Mesenchymal stem cell (in vitro differentiated cells and primary cell): ENCODE measurements around the gene PI4KA.

Experiments used
- DNase-seq: peaks from one replicate; pipeline ENCODE4 v3.0.0-alpha.2; 2013
- H2AFZ ChIP-seq: one replicate; pipeline ENCODE4 v1.6.1; 2013; ENCODE audit warnings: low read depth, mild to moderate bottlenecking, control low read depth, inconsistent platforms, low read length, moderate library complexity
- H2AK5ac ChIP-seq: 2 replicates; pipeline ENCODE4 v1.6.1; 2013; ENCODE audit warnings: low read length, moderate library complexity, mild to moderate bottlenecking, inconsistent platforms; ENCODE audit not compliant: severe bottlenecking
- H2BK120ac ChIP-seq: one replicate; pipeline ENCODE4 v1.6.1; 2013; ENCODE audit warnings: low read depth, mild to moderate bottlenecking, inconsistent platforms, low read length, moderate library complexity
- H2BK12ac ChIP-seq, 2 experiments: one replicate each; pipeline ENCODE4 v1.6.1; 2013; ENCODE audit warnings: inconsistent platforms in 2 of 2, low read length in 2 of 2, mild to moderate bottlenecking in 2 of 2, moderate library complexity in 2 of 2, control low read depth in 1 of 2
- H2BK15ac ChIP-seq: one replicate; pipeline ENCODE4 v1.6.1; 2013; ENCODE audit warnings: mild to moderate bottlenecking, low read depth, inconsistent platforms; ENCODE audit not compliant: poor library complexity, severe bottlenecking
- H2BK5ac ChIP-seq: 2 replicates; pipeline ENCODE4 v1.6.1; 2013; ENCODE audit warnings: low read depth, mild to moderate bottlenecking, low read length, control low read depth, inconsistent platforms; ENCODE audit not compliant: poor library complexity, severe bottlenecking
- H3K14ac ChIP-seq, 2 experiments: one replicate each; pipeline ENCODE4 v1.6.1; 2013; ENCODE audit warnings: inconsistent platforms in 2 of 2, low read length in 2 of 2, control low read depth in 1 of 2, mild to moderate bottlenecking in 1 of 2, moderate library complexity in 1 of 2
- H3K18ac ChIP-seq, 2 experiments: one replicate each; pipeline ENCODE4 v1.6.1; 2013; ENCODE audit warnings: inconsistent platforms in 2 of 2, low read length in 2 of 2, control low read depth in 1 of 2, low read depth in 1 of 2, mild to moderate bottlenecking in 1 of 2
- H3K23ac ChIP-seq, 2 experiments: one replicate each; pipeline ENCODE4 v1.6.1; 2013; ENCODE audit warnings: inconsistent platforms in 2 of 2, low read length in 2 of 2, mild to moderate bottlenecking in 2 of 2, moderate library complexity in 2 of 2, control low read depth in 1 of 2
- H3K27ac ChIP-seq: 2 replicates; pipeline ENCODE4 v1.5.1; 2013; ENCODE audit warnings: mild to moderate bottlenecking, moderate library complexity, low read length, control low read depth, inconsistent platforms; ENCODE audit not compliant: poor library complexity, severe bottlenecking
- H3K27me3 ChIP-seq, 2 experiments: 2 replicates each; pipeline versions ENCODE4 v1.6.1 to v1.7.0; 2013; ENCODE audit warnings: low read length in 2 of 2, mild to moderate bottlenecking in 2 of 2, moderate library complexity in 2 of 2, control low read depth in 1 of 2, inconsistent platforms in 1 of 2; ENCODE audit not compliant: control insufficient read depth in 1 of 2, insufficient read depth in 1 of 2
- H3K36me3 ChIP-seq, 2 experiments: 2 replicates each; pipeline versions ENCODE4 v1.6.1 to v1.7.0; 2013; ENCODE audit warnings: low read length in 2 of 2, control low read depth in 1 of 2, inconsistent platforms in 1 of 2, low read depth in 1 of 2, mild to moderate bottlenecking in 1 of 2; ENCODE audit not compliant: insufficient read depth in 2 of 2, control insufficient read depth in 1 of 2
- H3K4ac ChIP-seq, 2 experiments: one replicate each; pipeline ENCODE4 v1.6.1; 2013; ENCODE audit warnings: inconsistent platforms in 2 of 2, low read length in 2 of 2, mild to moderate bottlenecking in 2 of 2, moderate library complexity in 2 of 2, control low read depth in 1 of 2, low read depth in 1 of 2
- H3K4me1 ChIP-seq: 2 replicates; pipeline ENCODE4 v1.6.1; 2013; ENCODE audit warnings: low read depth, low read length, control low read depth; ENCODE audit not compliant: control insufficient read depth, insufficient read depth
- H3K4me2 ChIP-seq: 2 replicates; pipeline ENCODE4 v1.6.1; 2013; ENCODE audit warnings: low read length, mild to moderate bottlenecking, inconsistent platforms; ENCODE audit not compliant: poor library complexity, severe bottlenecking
- H3K4me3 ChIP-seq, 2 experiments: 2 replicates each; pipeline versions ENCODE4 v1.5.1 to v1.7.0; 2013; ENCODE audit warnings: low read length in 2 of 2, mild to moderate bottlenecking in 2 of 2, control low read depth in 1 of 2, low read depth in 1 of 2; ENCODE audit not compliant: insufficient read depth in 1 of 2
- H3K79me1 ChIP-seq: replicated peaks from 2 replicates; pipeline ENCODE4 v1.6.1; 2013; ENCODE audit warnings: mild to moderate bottlenecking, control low read depth, low read length, inconsistent platforms; ENCODE audit not compliant: poor library complexity, severe bottlenecking
- H3K9ac ChIP-seq: 2 replicates; pipeline ENCODE4 v1.7.0; 2013; ENCODE audit warnings: mild to moderate bottlenecking, low read length, moderate library complexity
- H3K9me3 ChIP-seq: 2 replicates; pipeline ENCODE4 v1.7.0; 2013; ENCODE audit warnings: mild to moderate bottlenecking, low read length; ENCODE audit not compliant: control insufficient read depth
- H4K8ac ChIP-seq: one replicate; pipeline ENCODE4 v1.6.1; 2013; ENCODE audit warnings: inconsistent platforms, mild to moderate bottlenecking, low read length, moderate library complexity
- H4K91ac ChIP-seq: one replicate; pipeline ENCODE4 v1.6.1; 2013; ENCODE audit warnings: mild to moderate bottlenecking, low read length, inconsistent platforms
- WGBS: methylation state at CpG from one replicate; pipeline ENCODE4 v1.1.7; 2013; ENCODE audit warnings: mixed read lengths; 5-methylcytosine and 5-hydroxymethylcytosine counted together

PI4KA gene

GRCh38 chr22:20765938-20766337 lies 92.7 kb downstream of the PI4KA start:
- Histone ChIP-seq H2BK5ac (no peak overlapping the region), H3K4me1 (no peaks in the 10 kb centered on the region), H2BK12ac (no peak overlapping the region), H2BK15ac (no peak overlapping the region), H3K14ac (no peak overlapping the region), H3K4me3 (no peak overlapping the region), H3K18ac (no peak overlapping the region), H2AK5ac (no peak overlapping the region), H3K9ac (no peak overlapping the region), H3K9me3 (no peaks in the 10 kb centered on the region), H3K27ac (no peak overlapping the region), H3K79me1 (no peaks in the 10 kb centered on the region), H3K27me3 (no peaks in the 10 kb centered on the region), H3K23ac (no peak overlapping the region), H4K91ac (no peak overlapping the region), H2BK120ac (no peak overlapping the region), H3K4me2 (no peak overlapping the region), H2AFZ (no peak overlapping the region), H3K36me3 (peaks cover 35 to 53% of the 10 kb centered on the region in 2 experiments), H3K4ac (no peak overlapping the region), H4K8ac (no peak overlapping the region)
- DNase-seq, result no peak
- 94% methylated on average over 1 of the region's 2 CpGs for WGBS

GRCh38 chr22:20764729-20765128 lies 93.9 kb downstream of the PI4KA start:
- Histone ChIP-seq H3K9me3 (no peaks in the 10 kb centered on the region), H2BK5ac (no peak overlapping the region), H3K79me1 (no peaks in the 10 kb centered on the region), H3K4me3 (no peak overlapping the region), H3K4me2 (no peak overlapping the region), H3K4me1 (no peaks in the 10 kb centered on the region), H4K8ac (no peak overlapping the region), H2BK120ac (no peak overlapping the region), H3K9ac (no peak overlapping the region), H2BK12ac (no peak overlapping the region), H3K23ac (no peak overlapping the region), H3K27me3 (no peaks in the 10 kb centered on the region), H3K18ac (no peak overlapping the region), H3K4ac (no peak overlapping the region), H3K27ac (no peak overlapping the region), H4K91ac (no peak overlapping the region), H3K14ac (no peak overlapping the region), H3K36me3 (peaks cover 39 to 62% of the 10 kb centered on the region in 2 experiments), H2BK15ac (no peak overlapping the region), H2AK5ac (no peak overlapping the region), H2AFZ (no peak overlapping the region)
- WGBS, result over 99% methylated on average over 10 of the region's 10 CpGs
- DNase-seq, result no peak

DNA sequence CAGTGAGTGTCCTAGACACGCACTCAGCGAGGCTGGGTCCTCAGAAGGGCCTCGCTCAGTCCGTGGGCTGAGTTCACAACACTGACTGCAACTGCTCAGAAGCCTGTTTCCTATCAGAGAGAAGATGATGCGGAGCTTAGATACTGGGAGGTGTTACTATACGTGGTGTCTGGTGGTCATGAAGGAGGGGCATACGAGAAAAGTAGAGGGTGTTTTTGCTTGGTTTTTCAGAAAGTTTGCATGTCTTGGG lies 94.2 kb downstream of the PI4KA start:
- H3K4ac ChIP-seq, result no peak overlapping the region
- H2AFZ ChIP-seq, result no peak overlapping the region
- no peak overlapping the region for H3K9ac ChIP-seq
- peaks cover 39 to 62% of the 10 kb centered on the region in 2 experiments for H3K36me3 ChIP-seq
- no peak overlapping the region for H3K4me3 ChIP-seq
- H3K14ac ChIP-seq, result no peak overlapping the region
- WGBS, result 93% methylated on average over 7 of the region's 7 CpGs
- H3K4me2 ChIP-seq, result no peak overlapping the region
- H3K23ac ChIP-seq, result no peak overlapping the region
- no peak overlapping the region for H4K91ac ChIP-seq
- no peak overlapping the region for H3K18ac ChIP-seq
- H3K27me3 ChIP-seq, result no peaks in the 10 kb centered on the region
- no peak overlapping the region for H2AK5ac ChIP-seq
- no peak overlapping the region for H2BK5ac ChIP-seq
- H2BK15ac ChIP-seq, result no peak overlapping the region
- no peak overlapping the region for H2BK12ac ChIP-seq
- no peak overlapping the region for H4K8ac ChIP-seq
- no peaks in the 10 kb centered on the region for H3K79me1 ChIP-seq
- H3K4me1 ChIP-seq, result no peaks in the 10 kb centered on the region
- H3K9me3 ChIP-seq, result no peaks in the 10 kb centered on the region
- no peak for DNase-seq
- H3K27ac ChIP-seq, result no peak overlapping the region
- H2BK120ac ChIP-seq, result no peak overlapping the region

DNA sequence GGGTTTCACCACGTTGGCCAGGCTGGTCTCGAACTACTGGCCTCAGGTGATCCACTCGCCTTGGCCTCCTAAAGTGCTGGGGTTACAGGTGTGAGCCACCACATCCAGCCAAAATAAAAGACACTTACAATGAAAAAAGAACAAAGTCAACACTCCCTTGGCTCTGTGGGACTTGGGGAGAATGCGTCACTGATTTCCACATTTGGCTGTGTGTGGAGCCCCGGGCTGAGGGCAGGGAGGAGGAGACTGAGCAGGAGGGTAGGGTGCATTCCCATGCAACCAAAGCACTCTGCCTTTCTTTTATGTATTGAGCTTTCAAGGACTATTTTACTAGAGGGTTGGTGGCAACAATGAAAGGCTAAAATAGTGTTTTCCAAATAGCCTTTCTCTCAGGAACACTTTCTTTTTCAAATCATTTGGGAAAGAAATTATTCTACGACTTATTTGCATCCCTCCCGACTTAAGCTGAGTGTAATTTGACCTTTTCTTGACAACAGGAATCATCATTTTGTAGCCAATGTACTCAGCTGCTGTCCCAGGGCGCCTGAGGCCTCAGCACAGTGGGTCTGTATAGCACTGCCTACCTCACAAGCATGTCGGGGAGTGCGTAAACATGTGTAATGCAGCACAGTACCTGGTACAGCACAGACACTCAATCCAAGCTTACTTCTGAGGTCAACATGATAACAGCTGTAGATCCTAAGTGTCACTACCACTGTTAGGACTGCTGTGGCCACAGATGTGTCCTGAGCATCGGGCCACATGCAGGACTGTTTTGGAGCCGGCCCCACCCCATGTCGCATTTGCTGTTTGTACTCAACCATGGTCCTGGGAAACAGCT lies 94.8 kb downstream of the PI4KA start:
- peak overlapping the region; percentile 20 for H4K91ac ChIP-seq
- no peak overlapping the region for H3K14ac ChIP-seq
- no peak overlapping the region for H3K9ac ChIP-seq
- no peaks in the 10 kb centered on the region for H3K9me3 ChIP-seq
- H3K4ac ChIP-seq, result no peak overlapping the region
- H2BK5ac ChIP-seq, result no peak overlapping the region
- H3K4me1 ChIP-seq, result no peaks in the 10 kb centered on the region
- no peak overlapping the region for H3K27ac ChIP-seq
- H3K4me2 ChIP-seq, result no peak overlapping the region
- H3K36me3 ChIP-seq, result peaks cover 39 to 62% of the 10 kb centered on the region in 2 experiments
- no peak overlapping the region for H3K4me3 ChIP-seq
- no peak for DNase-seq
- H3K27me3 ChIP-seq, result no peaks in the 10 kb centered on the region
- no peak overlapping the region for H2AFZ ChIP-seq
- H2BK12ac ChIP-seq, result no peak overlapping the region
- H3K18ac ChIP-seq, result no peak overlapping the region
- WGBS, result 86% methylated on average over 13 of the region's 13 CpGs
- no peak overlapping the region for H3K23ac ChIP-seq
- no peak overlapping the region for H2AK5ac ChIP-seq
- no peak overlapping the region for H4K8ac ChIP-seq
- no peak overlapping the region for H2BK15ac ChIP-seq
- H2BK120ac ChIP-seq, result no peak overlapping the region
- H3K79me1 ChIP-seq, result no peaks in the 10 kb centered on the region
